GM12873 (cell line): ENCODE measurements around the gene PRRC2B.

Experiments
- TF ChIP-seq, protein P1 (sequence below): IDR thresholded peaks from 2 replicates; pipeline ENCODE4 v1.5.1; 2012; ENCODE audit warnings: low read depth, mild to moderate bottlenecking, moderate library complexity, low read length, control low read depth; ENCODE audit not compliant: insufficient read depth; ENCODE audit errors: missing control alignments

The PRRC2B gene

GRCh38 chr9:131402738-131403492 is 9.0 kb downstream of the PRRC2B start:
- TF ChIP-seq, protein P1, sequence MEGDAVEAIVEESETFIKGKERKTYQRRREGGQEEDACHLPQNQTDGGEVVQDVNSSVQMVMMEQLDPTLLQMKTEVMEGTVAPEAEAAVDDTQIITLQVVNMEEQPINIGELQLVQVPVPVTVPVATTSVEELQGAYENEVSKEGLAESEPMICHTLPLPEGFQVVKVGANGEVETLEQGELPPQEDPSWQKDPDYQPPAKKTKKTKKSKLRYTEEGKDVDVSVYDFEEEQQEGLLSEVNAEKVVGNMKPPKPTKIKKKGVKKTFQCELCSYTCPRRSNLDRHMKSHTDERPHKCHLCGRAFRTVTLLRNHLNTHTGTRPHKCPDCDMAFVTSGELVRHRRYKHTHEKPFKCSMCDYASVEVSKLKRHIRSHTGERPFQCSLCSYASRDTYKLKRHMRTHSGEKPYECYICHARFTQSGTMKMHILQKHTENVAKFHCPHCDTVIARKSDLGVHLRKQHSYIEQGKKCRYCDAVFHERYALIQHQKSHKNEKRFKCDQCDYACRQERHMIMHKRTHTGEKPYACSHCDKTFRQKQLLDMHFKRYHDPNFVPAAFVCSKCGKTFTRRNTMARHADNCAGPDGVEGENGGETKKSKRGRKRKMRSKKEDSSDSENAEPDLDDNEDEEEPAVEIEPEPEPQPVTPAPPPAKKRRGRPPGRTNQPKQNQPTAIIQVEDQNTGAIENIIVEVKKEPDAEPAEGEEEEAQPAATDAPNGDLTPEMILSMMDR: no peak

- TF ChIP-seq, protein P1: no peak
Observed at GRCh38 chr9:131403493-131403773, 9.5 kb downstream of the PRRC2B start.

DNA sequence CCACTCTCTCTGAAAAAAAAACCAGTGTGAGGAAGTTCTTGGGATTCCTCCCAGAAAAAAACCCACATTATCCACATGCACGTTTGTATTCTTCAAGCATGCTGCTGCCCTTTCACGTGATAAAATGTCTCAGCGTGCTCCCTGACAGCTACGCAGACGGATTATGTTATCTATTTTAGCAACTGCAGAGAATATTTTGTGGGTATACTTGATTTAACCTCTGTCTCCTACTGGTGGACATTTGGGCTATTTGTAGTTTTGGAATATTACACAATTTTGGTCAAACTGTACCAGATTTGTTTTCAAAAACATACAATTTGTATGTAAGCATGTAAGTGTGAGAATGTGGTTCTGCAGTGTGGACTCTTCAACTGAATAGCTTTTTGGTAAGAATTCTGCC is 10.7 kb downstream of the PRRC2B start:
- TF ChIP-seq, protein P1: no peak

DNA sequence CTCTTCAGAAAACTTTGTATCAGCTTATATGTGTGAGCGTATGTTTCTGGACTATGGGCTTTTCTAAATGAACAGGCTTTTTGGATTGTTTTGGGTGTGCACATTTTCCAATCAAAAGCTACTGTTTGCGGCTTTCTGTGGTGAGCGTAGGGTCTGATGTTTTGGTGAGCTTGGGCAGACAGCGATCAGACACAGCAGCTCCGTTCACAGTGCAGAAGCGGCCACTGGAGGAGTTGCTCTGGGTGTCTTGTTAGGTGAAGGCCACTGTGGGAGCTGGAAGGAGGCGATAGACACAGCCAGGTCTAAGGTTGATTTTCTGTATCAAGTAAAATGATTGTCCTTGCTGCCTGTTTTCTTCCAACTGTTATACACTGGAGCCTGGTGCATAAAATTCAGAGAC is 11.1 kb downstream of the PRRC2B start:
- TF ChIP-seq, protein P1: no peak

DNA sequence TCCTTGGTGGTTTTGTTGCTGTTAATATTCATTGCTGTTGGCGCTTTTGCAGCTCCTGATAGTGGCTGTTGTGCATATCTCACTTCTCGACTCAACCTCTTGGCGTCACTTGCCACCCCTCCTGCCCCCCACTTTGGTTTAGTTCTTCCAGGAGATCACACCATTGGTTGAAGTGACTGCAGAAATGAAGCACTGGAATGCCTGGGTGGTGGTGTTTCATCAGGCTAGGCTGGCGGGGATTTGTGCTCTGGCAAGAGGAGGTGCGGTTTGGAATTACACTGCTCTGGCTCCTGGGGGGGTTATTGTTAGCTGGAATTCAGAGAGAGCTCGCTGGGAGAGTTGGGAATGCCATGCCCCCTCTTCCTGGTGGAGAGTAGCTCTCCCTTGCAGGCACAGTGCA is 11.5 kb downstream of the PRRC2B start:
- TF ChIP-seq, protein P1: no peak

GRCh38 chr9:131405858-131406537 is 12.1 kb downstream of the PRRC2B start:
- TF ChIP-seq, protein P1: no peak

- TF ChIP-seq, protein P1: no peak
Observed at GRCh38 chr9:131406563-131407436, 12.9 kb downstream of the PRRC2B start.
